K562 (cell line): ENCODE measurements around the gene TNRC6B.

Experiments used
- ADNP ChIP-seq: fragments of 200-800 bp; sonication (Bioruptor generic); IDR thresholded peaks from 2 replicates; pipeline ENCODE4 v1.6.1; 2016; ENCODE audit warnings: missing genetic modification characterization, missing compliant biosample characterization
- EP300 ChIP-seq: IDR thresholded peaks from 2 replicates; pipeline ENCODE4 v1.6.1; 2012; ENCODE audit warnings: low read length, improper control_type of control experiment
- GTF2F1 ChIP-seq: IDR thresholded peaks from 2 replicates; pipeline ENCODE4 v1.6.1; 2011; ENCODE audit warnings: low read depth, low read length, improper control_type of control experiment
- KLF1 ChIP-seq: fragments of 450-650 bp; IDR thresholded peaks from 2 replicates; pipeline ENCODE4 v1.6.1; 2016; ENCODE audit warnings: missing genetic modification characterization, missing compliant biosample characterization
- NR2F6 ChIP-seq: fragments of 450-650 bp; formaldehyde crosslinking; IDR thresholded peaks from 2 replicates; pipeline ENCODE4 v1.4.0; 2020; ENCODE audit warnings: mild to moderate bottlenecking
- RAD51 ChIP-seq: fragments of 450-650 bp; IDR thresholded peaks from 2 replicates; pipeline ENCODE4 v1.7.1; 2016; ENCODE audit warnings: low read depth, mild to moderate bottlenecking, borderline replicate concordance
- SRF ChIP-seq, 2 experiments: fragments of 250-450, 450-650 bp in 1 of 2; sonication (Bioruptor Pico) in 1 of 2; sonication (generic) in 1 of 2; formaldehyde crosslinking; IDR thresholded peaks; 2 replicates each; pipeline versions ENCODE4 v1.5.0 to v1.5.1; 2020 to 2022; ENCODE audit warnings: mild to moderate bottlenecking in 1 of 2, missing genetic modification reagents in 1 of 2
- ZNF263 ChIP-seq: sonication (generic); formaldehyde crosslinking; IDR thresholded peaks from 2 replicates; pipeline ENCODE4 v1.8.0; 2022; ENCODE audit warnings: mild to moderate bottlenecking, missing genetic modification reagents, borderline replicate concordance
- TF ChIP-seq, protein P1 (sequence below): fragments of 250-450 bp; sonication (Bioruptor Pico); IDR thresholded peaks from 2 replicates; pipeline ENCODE4 v1.5.0; 2021; ENCODE audit warnings: mild to moderate bottlenecking, borderline replicate concordance
- TF ChIP-seq, protein P2 (sequence below): sonication (generic); formaldehyde crosslinking; IDR thresholded peaks from 2 replicates; pipeline ENCODE4 v1.4.0; 2020; ENCODE audit warnings: mild to moderate bottlenecking, missing genetic modification reagents

DNA sequence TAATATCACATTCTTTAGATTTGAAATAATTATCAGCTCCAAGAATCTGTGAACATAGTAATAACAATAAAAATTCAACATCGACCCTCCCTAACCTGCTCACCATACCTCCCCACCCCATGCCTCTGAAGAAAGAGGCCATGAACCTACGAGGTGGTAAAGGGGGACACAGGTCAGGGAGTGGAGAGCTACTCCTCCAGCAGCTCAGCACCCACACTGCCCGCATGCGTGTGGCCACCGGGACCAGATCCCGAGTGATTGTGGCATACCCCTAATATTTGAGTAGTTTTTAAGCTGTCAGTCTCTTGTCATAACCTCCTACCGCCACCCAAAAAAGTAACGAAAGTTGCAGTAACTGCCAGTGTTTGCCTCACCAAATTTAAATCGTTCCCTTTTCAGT is 151.7 kb downstream of the TNRC6B start:
- TF ChIP-seq SRF (CRISPR knock-in tag; IDR thresholded peaks at IDR 0.05) (no peak), NR2F6 (no peak), RAD51 (no peak), ZNF263 (CRISPR knock-in tag) (no peak), ADNP (no peak), EP300 (no peak), GTF2F1 (no peak), KLF1 (no peak)
- TF ChIP-seq, protein P1, sequence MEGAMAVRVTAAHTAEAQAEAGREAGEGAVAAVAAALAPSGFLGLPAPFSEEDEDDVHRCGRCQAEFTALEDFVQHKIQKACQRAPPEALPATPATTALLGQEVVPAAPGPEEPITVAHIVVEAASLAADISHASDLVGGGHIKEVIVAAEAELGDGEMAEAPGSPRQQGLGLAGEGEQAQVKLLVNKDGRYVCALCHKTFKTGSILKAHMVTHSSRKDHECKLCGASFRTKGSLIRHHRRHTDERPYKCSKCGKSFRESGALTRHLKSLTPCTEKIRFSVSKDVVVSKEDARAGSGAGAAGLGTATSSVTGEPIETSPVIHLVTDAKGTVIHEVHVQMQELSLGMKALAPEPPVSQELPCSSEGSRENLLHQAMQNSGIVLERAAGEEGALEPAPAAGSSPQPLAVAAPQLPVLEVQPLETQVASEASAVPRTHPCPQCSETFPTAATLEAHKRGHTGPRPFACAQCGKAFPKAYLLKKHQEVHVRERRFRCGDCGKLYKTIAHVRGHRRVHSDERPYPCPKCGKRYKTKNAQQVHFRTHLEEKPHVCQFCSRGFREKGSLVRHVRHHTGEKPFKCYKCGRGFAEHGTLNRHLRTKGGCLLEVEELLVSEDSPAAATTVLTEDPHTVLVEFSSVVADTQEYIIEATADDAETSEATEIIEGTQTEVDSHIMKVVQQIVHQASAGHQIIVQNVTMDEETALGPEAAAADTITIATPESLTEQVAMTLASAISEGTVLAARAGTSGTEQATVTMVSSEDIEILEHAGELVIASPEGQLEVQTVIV (CRISPR knock-in tag), result no peak
- TF ChIP-seq, protein P2, sequence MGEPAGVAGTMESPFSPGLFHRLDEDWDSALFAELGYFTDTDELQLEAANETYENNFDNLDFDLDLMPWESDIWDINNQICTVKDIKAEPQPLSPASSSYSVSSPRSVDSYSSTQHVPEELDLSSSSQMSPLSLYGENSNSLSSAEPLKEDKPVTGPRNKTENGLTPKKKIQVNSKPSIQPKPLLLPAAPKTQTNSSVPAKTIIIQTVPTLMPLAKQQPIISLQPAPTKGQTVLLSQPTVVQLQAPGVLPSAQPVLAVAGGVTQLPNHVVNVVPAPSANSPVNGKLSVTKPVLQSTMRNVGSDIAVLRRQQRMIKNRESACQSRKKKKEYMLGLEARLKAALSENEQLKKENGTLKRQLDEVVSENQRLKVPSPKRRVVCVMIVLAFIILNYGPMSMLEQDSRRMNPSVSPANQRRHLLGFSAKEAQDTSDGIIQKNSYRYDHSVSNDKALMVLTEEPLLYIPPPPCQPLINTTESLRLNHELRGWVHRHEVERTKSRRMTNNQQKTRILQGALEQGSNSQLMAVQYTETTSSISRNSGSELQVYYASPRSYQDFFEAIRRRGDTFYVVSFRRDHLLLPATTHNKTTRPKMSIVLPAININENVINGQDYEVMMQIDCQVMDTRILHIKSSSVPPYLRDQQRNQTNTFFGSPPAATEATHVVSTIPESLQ, result no peak
